CD4-positive, alpha-beta memory T cell (primary cell): ENCODE measurements around the gene ACTR1B. TPM values are rescaled to one million over a fixed set of nuclear protein-coding genes. Genes with fewer than 3 reads are reported as not detected.
A peak's percentile ranks its signal among the peaks of the same experiment; 100 is the strongest.
"Not testable (repeated sequence)": the region's sequence is repeated elsewhere in the genome, so short reads cannot be mapped to it uniquely, and the experiment has no call there.

Experiments used
- CTCF ChIA-PET: fragments of 350-600 bp; sonication (Branson Sonifier 250); formaldehyde crosslinking; loops from one replicate; lab custom pipeline; 2021; ENCODE audit warnings: inconsistent platforms; ENCODE audit not compliant: partially characterized antibody; lab: Charles Lee
- POLR2A ChIA-PET: fragments of 350-600 bp; sonication (Branson Sonifier 250); formaldehyde crosslinking; loops from one replicate; lab custom pipeline; 2021; ENCODE audit not compliant: partially characterized antibody; lab: Charles Lee
- DNase-seq, 5 donors: peaks; one replicate each; pipeline versions ENCODE4 v3.0.0 to v3.0.0-alpha.2; 2020 to 2022; ENCODE audit warnings: mixed read lengths in 1 of 5
- H3K27ac ChIP-seq: one replicate; pipeline ENCODE4 v1.7.0; 2013; ENCODE audit warnings: low read depth, low read length
- H3K27me3 ChIP-seq: 2 replicates; pipeline ENCODE4 v1.7.0; 2013; ENCODE audit warnings: mild to moderate bottlenecking, low read length, moderate library complexity; ENCODE audit not compliant: insufficient read depth
- H3K36me3 ChIP-seq: 2 replicates; pipeline ENCODE4 v1.7.0; 2013; ENCODE audit warnings: mild to moderate bottlenecking, low read length, moderate library complexity; ENCODE audit not compliant: insufficient read depth
- H3K4me1 ChIP-seq: 2 replicates; pipeline ENCODE4 v1.7.0; 2013; ENCODE audit warnings: mild to moderate bottlenecking, low read length, moderate library complexity; ENCODE audit not compliant: insufficient read depth
- H3K4me3 ChIP-seq, 2 donors: one replicate each; pipeline ENCODE4 v1.7.0; 2013; ENCODE audit warnings: low read length in 2 of 2, mild to moderate bottlenecking in 1 of 2
- H3K9me3 ChIP-seq, 2 donors: one replicate each; pipeline ENCODE4 v1.7.0; 2013; ENCODE audit warnings: low read length in 2 of 2, control low read depth in 1 of 2; ENCODE audit not compliant: control insufficient read depth in 1 of 2
- H3K27ac Mint-ChIP-seq, 7 donors: one replicate each; pipeline ENCODE4 v1.8.0; 2020 to 2021; ENCODE audit warnings: mixed read lengths in 7 of 7, mild to moderate bottlenecking in 6 of 7, inconsistent platforms in 3 of 7, moderate library complexity in 3 of 7
- H3K27me3 Mint-ChIP-seq, 2 donors: one replicate each; pipeline ENCODE4 v1.8.0; 2020 to 2021; ENCODE audit warnings: mixed read lengths in 2 of 2
- H3K36me3 Mint-ChIP-seq, 2 donors: one replicate each; pipeline ENCODE4 v1.8.0; 2020 to 2021; ENCODE audit warnings: mixed read lengths in 2 of 2, inconsistent platforms in 1 of 2, mild to moderate bottlenecking in 1 of 2
- H3K4me1 Mint-ChIP-seq, 4 donors: one replicate each; pipeline ENCODE4 v1.8.0; 2020 to 2021; ENCODE audit warnings: mixed read lengths in 4 of 4, mild to moderate bottlenecking in 1 of 4
- H3K4me3 Mint-ChIP-seq, 8 donors: one replicate each; pipeline ENCODE4 v1.8.0; 2020 to 2021; ENCODE audit warnings: mixed read lengths in 8 of 8, mild to moderate bottlenecking in 7 of 8, moderate library complexity in 6 of 8, inconsistent platforms in 3 of 8
- H3K9me3 Mint-ChIP-seq, 8 donors: one replicate each; pipeline ENCODE4 v1.8.0; 2020 to 2021; ENCODE audit warnings: mixed read lengths in 8 of 8, mild to moderate bottlenecking in 5 of 8, inconsistent platforms in 3 of 8, moderate library complexity in 1 of 8
- intact Hi-C: fragments of 100-400 bp; cut with micrococcal nuclease; formaldehyde crosslinking; loops from one replicate; pipeline ENCODE4 v1.15.1; 2023
- polyA plus RNA-seq, 2 donors: library from polyadenylated mRNA; unstranded; fragments of 300-500 nt; fragmentation: Illumina TruSeq; gene quantifications; one replicate each; pipeline ENCODE4 v1.2.3, GENCODE V29; 2021
- total RNA-seq, 2 experiments: library from RNA; stranded (reverse); gene quantifications; one replicate each; pipeline ENCODE4 v1.2.3, GENCODE V29; 2021

ACTR1B gene
- total and polyA plus RNA-seq, 4 experiments from 2014 or later: 12.0 to 97.6 (median 55.8) TPM

- H3K9me3 ChIP-seq, H3K4me3 ChIP-seq, H3K36me3 Mint-ChIP-seq, DNase-seq, H3K27ac ChIP-seq, H3K27me3 ChIP-seq, POLR2A ChIA-PET, CTCF ChIA-PET, H3K4me3 Mint-ChIP-seq, H3K4me1 ChIP-seq, H3K4me1 Mint-ChIP-seq, H3K9me3 Mint-ChIP-seq, H3K27me3 Mint-ChIP-seq, intact Hi-C loops, H3K36me3 ChIP-seq: not testable (repeated sequence)
- peak overlapping the region in 3 of 7 donors; percentile 58 to 88 (median 77) for H3K27ac Mint-ChIP-seq
These were observed 43.4 kb downstream of the ACTR1B start for GRCh38 chr2:97620492-97620891.

- H3K4me1 Mint-ChIP-seq, H3K27me3 ChIP-seq, intact Hi-C loops, CTCF ChIA-PET, H3K36me3 ChIP-seq, H3K4me3 Mint-ChIP-seq, H3K36me3 Mint-ChIP-seq, H3K27me3 Mint-ChIP-seq, H3K9me3 Mint-ChIP-seq, POLR2A ChIA-PET, DNase-seq, H3K4me3 ChIP-seq, H3K4me1 ChIP-seq, H3K9me3 ChIP-seq, H3K27ac Mint-ChIP-seq, H3K27ac ChIP-seq: not testable (repeated sequence)
These were observed 44.7 kb downstream of the ACTR1B start for GRCh38 chr2:97618939-97619827.

DNA sequence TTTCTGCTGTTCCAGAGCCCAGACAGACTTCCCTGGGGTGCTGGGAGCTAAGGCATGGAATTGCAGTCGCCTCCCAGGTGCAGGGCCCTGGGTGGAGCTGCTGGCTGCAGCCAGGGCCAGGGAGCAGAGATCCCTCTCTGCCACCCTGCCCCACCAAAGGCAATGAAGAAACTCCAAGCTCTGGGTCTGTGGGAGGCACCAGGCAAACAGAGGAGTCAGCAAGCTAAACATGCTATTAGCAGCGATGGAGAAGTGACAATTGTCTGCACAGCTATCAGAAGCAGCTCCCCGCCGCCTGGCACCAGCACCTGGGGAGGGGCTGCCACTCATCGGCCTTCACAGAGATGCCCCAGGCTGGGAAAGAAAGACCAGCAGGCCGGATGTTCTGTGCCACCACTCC is 45.9 kb downstream of the ACTR1B start:
- ChIA-PET CTCF (no interaction called here), POLR2A (no interaction called here)
- Histone ChIP-seq H3K4me3 (no peak overlapping the region), H3K9me3 (no peaks in the 10 kb centered on the region), H3K27ac (no peak overlapping the region), H3K27me3 (no peaks in the 10 kb centered on the region), H3K36me3 (no peaks in the 10 kb centered on the region), H3K4me1 (no peaks in the 10 kb centered on the region)
- no peak overlapping the region for H3K4me3 Mint-ChIP-seq
- no peaks in the 10 kb centered on the region for H3K36me3 Mint-ChIP-seq
- no peaks in the 10 kb centered on the region for H3K27me3 Mint-ChIP-seq
- no peak overlapping the region for H3K27ac Mint-ChIP-seq
- intact Hi-C loops: no loop called here
- H3K4me1 Mint-ChIP-seq: peaks cover 0 to 3% (median under 1%) of the 10 kb centered on the region in 4 donors
- no peaks in the 10 kb centered on the region for H3K9me3 Mint-ChIP-seq
- DNase-seq: no peak

DNA sequence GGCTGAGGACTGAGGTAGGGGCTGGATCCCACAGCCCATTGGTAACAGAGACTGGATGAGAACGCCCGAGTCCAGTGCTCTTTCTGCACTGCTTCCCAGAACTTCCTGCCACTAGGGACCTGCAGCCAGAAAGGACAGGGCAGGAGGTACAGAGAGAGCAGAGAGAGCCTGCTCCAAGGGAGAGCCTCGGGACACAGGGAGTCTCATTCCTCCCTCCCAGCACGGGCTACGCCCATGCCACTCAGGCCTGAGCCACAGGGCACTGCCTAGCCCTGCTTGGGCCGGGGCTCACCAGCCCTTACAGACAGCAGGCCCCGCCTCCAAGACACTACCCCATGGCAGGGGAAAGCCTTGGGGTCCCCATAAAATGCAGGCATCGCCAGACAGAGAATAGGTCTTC is 48.1 kb downstream of the ACTR1B start:
- not testable (repeated sequence) for H3K36me3 Mint-ChIP-seq

GRCh38 chr2:97611895-97612294 is 51.9 kb downstream of the ACTR1B start:
- CTCF ChIA-PET, H3K27me3 ChIP-seq, H3K36me3 ChIP-seq, POLR2A ChIA-PET, H3K27me3 Mint-ChIP-seq, DNase-seq, H3K36me3 Mint-ChIP-seq, H3K4me3 Mint-ChIP-seq, H3K4me1 ChIP-seq, H3K27ac ChIP-seq, H3K4me3 ChIP-seq, H3K9me3 Mint-ChIP-seq, H3K4me1 Mint-ChIP-seq, H3K9me3 ChIP-seq, H3K27ac Mint-ChIP-seq, intact Hi-C loops: not testable (repeated sequence)

More for the DNA sequence above, 48.1 kb downstream of the ACTR1B start:
- H3K27me3 Mint-ChIP-seq, H3K4me1 ChIP-seq, intact Hi-C loops, CTCF ChIA-PET, H3K36me3 ChIP-seq, H3K4me3 Mint-ChIP-seq, DNase-seq, H3K27ac ChIP-seq, H3K27ac Mint-ChIP-seq, H3K9me3 ChIP-seq, POLR2A ChIA-PET, H3K27me3 ChIP-seq, H3K9me3 Mint-ChIP-seq, H3K4me1 Mint-ChIP-seq, H3K4me3 ChIP-seq: not testable (repeated sequence)

- not testable (repeated sequence) for H3K27me3 Mint-ChIP-seq
These were observed 55.1 kb downstream of the ACTR1B start for GRCh38 chr2:97608745-97609144.

More at GRCh38 chr2:97608745-97609144, 55.1 kb downstream of the ACTR1B start:
- DNase-seq, H3K4me3 Mint-ChIP-seq, H3K27ac Mint-ChIP-seq, H3K4me1 Mint-ChIP-seq, intact Hi-C loops, H3K9me3 Mint-ChIP-seq, H3K4me3 ChIP-seq, H3K36me3 ChIP-seq, H3K27me3 ChIP-seq, H3K27ac ChIP-seq, H3K4me1 ChIP-seq, H3K9me3 ChIP-seq, CTCF ChIA-PET, H3K36me3 Mint-ChIP-seq, POLR2A ChIA-PET: not testable (repeated sequence)
